ENCODE measurements around the gene DCDC1. TPM values are rescaled to one million over a fixed set of nuclear protein-coding genes. Genes with fewer than 3 reads are reported as not detected.
A peak's percentile ranks its signal among the peaks of the same experiment; 100 is the strongest.

DCDC1 gene
- total RNA-seq, 1 donor: 0.18 TPM

- no peak overlapping the region for H3K4me3 ChIP-seq (ENCODE audit: low read depth, low read length)
- TF ChIP-seq CTCF (IDR thresholded peaks at IDR 0.05; ENCODE audit: insufficient read depth, low read length): no peak
- no peak for DNase-seq (ENCODE audit: low read depth)
These were observed 461.3 kb downstream of the DCDC1 start for GRCh38 chr11:30908272-30908671.

GRCh38 chr11:30902929-30903328, 466.6 kb downstream of the DCDC1 start:
- DNase-seq (ENCODE audit: low read depth): no peak
- H3K4me3 ChIP-seq (ENCODE audit: low read depth, low read length): no peak overlapping the region
- TF ChIP-seq CTCF (IDR thresholded peaks at IDR 0.05; ENCODE audit: insufficient read depth, low read length): no peak

- H3K4me3 ChIP-seq (ENCODE audit: low read depth, low read length): no peak overlapping the region
- no peak for DNase-seq (ENCODE audit: low read depth)
- TF ChIP-seq CTCF (IDR thresholded peaks at IDR 0.05; ENCODE audit: insufficient read depth, low read length): no peak
These were observed 474.5 kb downstream of the DCDC1 start for GRCh38 chr11:30895046-30895445.

GRCh38 chr11:30893318-30893717, 476.2 kb downstream of the DCDC1 start:
- TF ChIP-seq CTCF (IDR thresholded peaks at IDR 0.05; ENCODE audit: insufficient read depth, low read length): no peak
- H3K4me3 ChIP-seq (ENCODE audit: low read depth, low read length): no peak overlapping the region
- no peak for DNase-seq (ENCODE audit: low read depth)

- DNase-seq (ENCODE audit: low read depth): no peak
- no peak for TF ChIP-seq CTCF (IDR thresholded peaks at IDR 0.05; ENCODE audit: insufficient read depth, low read length)
- no peak overlapping the region for H3K4me3 ChIP-seq (ENCODE audit: low read depth, low read length)
These were observed 480.3 kb downstream of the DCDC1 start for GRCh38 chr11:30889143-30889794.

GRCh38 chr11:30879322-30880005, 490.1 kb downstream of the DCDC1 start:
- no peak overlapping the region for H3K4me3 ChIP-seq (ENCODE audit: low read depth, low read length)
- DNase-seq (ENCODE audit: low read depth): peak; percentile 3
- TF ChIP-seq CTCF (IDR thresholded peaks at IDR 0.05; ENCODE audit: insufficient read depth, low read length): no peak
